22Rv1 (cell line): ENCODE data around the gene PLS3.
"Not testable (repeated sequence)": the region's sequence is repeated elsewhere in the genome, so short reads cannot be mapped to it uniquely, and the experiment has no call there.

Source experiments
- H3K27ac ChIP-seq: fragments of 450-650 bp; 2 replicates; pipeline ENCODE4 v1.5.1; 2017
- ZFX ChIP-seq: fragments of 450-650 bp; IDR thresholded peaks from 2 replicates; pipeline ENCODE4 v1.6.1; 2017; ENCODE audit warnings: antibody characterized with exemption, borderline replicate concordance
- TF ChIP-seq, protein P1 (sequence below): fragments of 450-650 bp; IDR thresholded peaks from 2 replicates; pipeline ENCODE4 v1.5.1; 2017; ENCODE audit warnings: mild to moderate bottlenecking

The PLS3 gene

DNA sequence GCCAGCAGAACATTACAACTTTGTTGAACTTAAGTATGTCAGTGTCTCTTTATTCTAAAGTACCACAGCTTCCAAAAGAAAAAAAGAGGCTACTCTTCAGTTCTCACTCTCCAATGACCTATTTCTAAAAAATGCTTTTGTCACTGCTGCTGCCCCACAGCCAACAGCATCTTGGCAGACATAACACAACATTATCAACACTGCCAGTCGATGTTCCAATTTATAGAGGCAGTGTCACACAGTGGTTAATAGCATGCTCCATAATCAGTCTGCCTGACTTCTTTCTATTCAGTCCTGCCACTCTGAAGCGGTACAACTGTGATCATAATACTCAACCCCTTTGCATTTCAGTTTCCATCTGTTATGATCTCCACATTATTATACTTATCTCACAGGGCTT lies 69.2 kb downstream of the PLS3 start:
- H3K27ac ChIP-seq = no peak overlapping the region
- no peak for TF ChIP-seq ZFX
- TF ChIP-seq, protein P1, sequence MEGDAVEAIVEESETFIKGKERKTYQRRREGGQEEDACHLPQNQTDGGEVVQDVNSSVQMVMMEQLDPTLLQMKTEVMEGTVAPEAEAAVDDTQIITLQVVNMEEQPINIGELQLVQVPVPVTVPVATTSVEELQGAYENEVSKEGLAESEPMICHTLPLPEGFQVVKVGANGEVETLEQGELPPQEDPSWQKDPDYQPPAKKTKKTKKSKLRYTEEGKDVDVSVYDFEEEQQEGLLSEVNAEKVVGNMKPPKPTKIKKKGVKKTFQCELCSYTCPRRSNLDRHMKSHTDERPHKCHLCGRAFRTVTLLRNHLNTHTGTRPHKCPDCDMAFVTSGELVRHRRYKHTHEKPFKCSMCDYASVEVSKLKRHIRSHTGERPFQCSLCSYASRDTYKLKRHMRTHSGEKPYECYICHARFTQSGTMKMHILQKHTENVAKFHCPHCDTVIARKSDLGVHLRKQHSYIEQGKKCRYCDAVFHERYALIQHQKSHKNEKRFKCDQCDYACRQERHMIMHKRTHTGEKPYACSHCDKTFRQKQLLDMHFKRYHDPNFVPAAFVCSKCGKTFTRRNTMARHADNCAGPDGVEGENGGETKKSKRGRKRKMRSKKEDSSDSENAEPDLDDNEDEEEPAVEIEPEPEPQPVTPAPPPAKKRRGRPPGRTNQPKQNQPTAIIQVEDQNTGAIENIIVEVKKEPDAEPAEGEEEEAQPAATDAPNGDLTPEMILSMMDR = no peak

DNA sequence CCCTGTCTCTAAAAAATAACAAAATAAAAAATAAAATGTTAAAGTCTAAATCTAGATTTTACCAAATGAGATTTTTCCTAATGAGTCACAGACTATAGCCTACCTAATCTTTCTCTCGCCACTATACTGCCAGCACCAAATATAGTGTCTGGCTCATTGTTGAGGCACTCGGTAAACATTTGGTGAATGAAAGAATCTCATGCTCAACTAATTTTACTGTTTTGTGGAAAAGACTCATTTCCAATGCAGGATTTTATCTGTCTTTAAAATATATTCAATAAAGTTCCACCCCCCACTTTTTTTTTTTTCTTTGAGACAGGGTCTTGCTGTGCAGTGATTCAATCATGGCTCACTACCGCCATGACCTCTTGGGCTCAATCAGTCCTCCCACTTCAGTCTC lies 71.5 kb downstream of the PLS3 start:
- H3K27ac ChIP-seq = no peak overlapping the region
- TF ChIP-seq, protein P1 = no peak
- TF ChIP-seq ZFX = no peak

DNA sequence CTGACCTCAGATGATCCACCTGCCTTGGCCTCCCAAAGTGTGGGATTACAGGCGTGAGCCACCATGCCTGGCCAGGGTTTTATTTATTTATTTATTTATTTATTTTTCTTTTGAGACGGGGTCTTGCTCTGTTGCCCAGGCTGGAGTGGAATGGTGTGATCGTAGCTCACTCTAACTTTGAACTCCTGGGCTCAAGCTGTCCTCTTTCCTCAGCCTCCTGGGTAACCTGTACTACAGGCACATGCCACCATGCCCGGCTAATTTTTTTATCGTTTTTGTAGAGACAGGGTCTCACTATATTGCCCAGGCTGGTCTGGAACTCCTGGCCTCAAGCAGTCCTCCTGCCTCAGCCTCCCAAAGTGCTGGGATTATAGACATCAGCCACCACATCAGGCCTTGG lies 72.4 kb downstream of the PLS3 start:
- H3K27ac ChIP-seq = not testable (repeated sequence)

DNA sequence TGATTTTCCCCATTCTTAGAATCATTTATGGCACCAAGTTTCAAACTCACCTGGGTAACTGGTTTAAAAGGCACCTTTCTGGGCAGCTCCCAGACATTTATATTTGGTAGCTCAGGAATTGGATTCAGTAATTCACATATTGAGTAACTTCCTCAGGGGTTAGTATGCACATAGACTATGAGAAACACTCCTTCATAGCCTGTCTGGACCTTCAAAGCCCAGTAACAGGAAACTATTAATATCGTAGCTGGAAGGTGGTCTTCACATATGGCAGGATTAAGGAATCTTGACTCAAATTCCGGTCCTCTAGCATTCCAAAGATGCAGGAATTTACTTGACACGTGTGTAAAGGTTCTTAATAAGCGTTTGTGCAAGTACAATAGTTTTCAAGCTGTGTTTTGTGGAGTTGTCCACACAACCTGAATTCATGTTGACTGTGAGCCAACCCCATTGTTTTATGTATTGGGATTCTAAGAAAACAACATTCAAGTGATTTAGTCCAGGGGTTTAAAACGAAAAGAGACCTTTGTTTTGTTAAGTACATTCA lies 78.4 kb downstream of the PLS3 start:
- TF ChIP-seq ZFX = no peak
- TF ChIP-seq, protein P1 = no peak
- no peak overlapping the region for H3K27ac ChIP-seq

DNA sequence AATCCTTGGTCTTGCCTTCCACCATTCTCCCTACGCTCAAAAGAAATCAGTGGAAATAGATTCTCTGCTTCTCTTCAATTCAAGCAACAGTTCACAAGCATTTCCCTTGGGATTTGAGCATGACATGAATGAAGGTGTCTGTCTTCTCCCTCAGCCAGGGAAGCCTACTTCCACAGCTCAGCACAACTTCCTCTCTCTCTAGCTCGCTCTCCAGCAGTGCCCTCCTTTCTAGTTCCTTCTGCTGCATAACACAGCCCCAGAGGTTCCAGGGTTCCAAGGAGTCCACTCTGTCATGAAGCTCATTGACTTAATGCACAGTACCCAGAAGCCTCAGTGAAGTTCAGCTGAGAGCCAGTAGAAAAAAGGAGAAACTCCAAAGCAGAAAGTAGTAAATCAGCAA lies 81.3 kb downstream of the PLS3 start:
- TF ChIP-seq, protein P1 = no peak
- TF ChIP-seq ZFX = no peak
- no peak overlapping the region for H3K27ac ChIP-seq

DNA sequence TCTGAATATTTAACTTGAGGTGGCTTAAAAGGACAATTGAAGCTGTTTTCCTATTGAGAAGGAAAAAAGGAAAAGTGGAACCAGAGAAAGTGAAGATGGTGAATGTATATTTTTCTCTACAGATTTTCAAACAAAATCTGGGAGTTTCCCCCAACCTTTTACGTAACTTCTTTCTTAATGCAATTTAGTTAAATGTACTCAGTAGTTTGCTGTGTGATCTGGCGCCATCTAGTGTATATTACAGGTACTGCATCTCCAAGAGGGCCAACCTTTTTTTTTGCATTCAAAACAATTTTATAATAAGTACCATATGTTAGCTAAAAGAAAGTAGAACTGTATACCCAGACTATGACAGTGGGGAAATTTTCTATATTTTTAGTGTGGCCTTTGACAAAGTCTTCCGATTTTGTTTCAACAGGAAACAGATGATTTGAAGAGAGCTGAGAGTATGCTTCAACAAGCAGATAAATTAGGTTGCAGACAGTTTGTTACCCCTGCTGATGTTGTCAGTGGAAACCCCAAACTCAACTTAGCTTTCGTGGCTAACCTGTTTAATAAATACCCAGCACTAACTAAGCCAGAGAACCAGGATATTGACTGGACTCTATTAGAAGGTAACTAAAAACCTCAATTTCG lies 82.0 kb downstream of the PLS3 start:
- H3K27ac ChIP-seq = no peak overlapping the region
- TF ChIP-seq, protein P1 = peak; percentile 79
- no peak for TF ChIP-seq ZFX

DNA sequence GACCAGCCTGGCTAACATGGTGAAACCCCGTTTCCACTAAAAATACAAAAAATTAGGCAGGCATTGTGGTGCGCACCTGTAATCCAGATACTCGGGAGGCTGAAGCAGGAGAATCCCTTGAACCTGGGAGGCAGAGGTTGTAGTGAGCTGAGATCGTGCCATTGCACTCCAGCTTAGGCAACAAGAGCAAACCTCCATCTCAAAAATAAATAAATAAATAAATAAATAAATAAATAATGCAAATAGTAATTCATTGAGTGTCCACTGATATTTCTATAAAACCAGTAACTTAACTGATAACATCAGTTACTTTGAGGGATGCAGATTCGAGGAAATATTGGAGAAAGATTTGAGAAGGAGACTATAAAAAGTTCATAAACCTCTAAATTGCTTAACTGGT lies 83.4 kb downstream of the PLS3 start:
- not testable (repeated sequence) for H3K27ac ChIP-seq

DNA sequence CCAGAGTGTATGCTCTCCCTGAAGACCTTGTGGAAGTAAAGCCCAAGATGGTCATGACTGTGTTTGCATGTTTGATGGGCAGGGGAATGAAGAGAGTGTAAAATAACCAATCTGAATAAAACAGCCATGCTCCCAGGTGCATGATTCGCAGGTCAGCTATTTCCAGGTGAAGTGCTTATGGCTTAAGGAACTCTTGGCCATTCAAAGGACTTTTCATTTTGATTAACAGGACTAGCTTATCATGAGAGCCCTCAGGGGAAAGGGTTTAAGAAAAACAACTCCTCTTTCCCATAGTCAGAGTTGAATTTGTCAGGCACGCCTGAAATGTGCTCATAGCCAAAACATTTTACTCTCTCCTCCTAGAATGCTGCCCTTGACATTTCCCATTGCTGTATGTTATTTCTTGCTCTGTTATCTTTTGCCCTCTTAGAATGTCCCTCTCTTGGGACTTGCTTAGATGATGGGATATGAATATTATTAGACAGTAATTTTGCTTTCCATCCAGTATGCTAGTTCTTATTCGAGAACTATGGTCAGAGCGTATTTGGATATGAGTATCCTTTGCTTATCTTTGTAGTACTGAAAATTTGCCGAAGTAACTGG lies 88.6 kb downstream of the PLS3 start:
- TF ChIP-seq ZFX = no peak
- H3K27ac ChIP-seq = 0 out of 2 replicates have a peak overlapping the region, but pooled peaks have one; percentile 18

DNA sequence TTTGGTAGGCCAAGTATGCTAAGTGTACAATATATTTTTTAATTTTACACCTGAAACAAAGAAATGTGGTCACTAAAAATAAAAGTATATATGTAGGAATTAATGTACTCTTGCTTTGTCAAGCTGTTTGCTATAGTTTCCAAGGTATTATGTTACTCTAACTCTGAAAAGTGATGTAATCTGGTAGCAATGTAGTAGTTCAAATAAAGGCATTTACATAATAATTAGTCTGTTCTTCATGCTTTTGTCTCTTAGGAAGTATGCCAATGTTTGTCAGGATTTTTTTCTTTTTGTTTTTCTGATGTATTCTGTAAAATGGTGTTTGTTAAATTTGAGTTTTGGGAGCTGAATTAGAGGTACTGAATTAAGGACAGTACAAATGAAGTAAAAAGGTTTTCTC lies 89.5 kb downstream of the PLS3 start:
- TF ChIP-seq, protein P1 = no peak
- TF ChIP-seq ZFX = no peak
- peak overlapping the region; percentile 23; the same call in 1 of the 2 replicates for H3K27ac ChIP-seq
